GM12864 (cell line): ENCODE measurements around the gene PDE8B.

ENCODE experiments used
- DNase-seq: peaks from one replicate; pipeline ENCODE4 v3.0.0-alpha.2; 2011; ENCODE audit warnings: low read depth
- H3K4me3 ChIP-seq: 2 replicates; pipeline ENCODE4 v1.5.1; 2011; ENCODE audit warnings: mild to moderate bottlenecking, low read depth, low read length, control low read depth
- CTCF ChIP-seq: IDR thresholded peaks from 2 replicates; pipeline ENCODE4 v1.5.1; 2011; ENCODE audit warnings: low read depth, mild to moderate bottlenecking, moderate library complexity, low read length, control low read depth, inconsistent platforms; ENCODE audit errors: missing control alignments

Gene PDE8B

DNA sequence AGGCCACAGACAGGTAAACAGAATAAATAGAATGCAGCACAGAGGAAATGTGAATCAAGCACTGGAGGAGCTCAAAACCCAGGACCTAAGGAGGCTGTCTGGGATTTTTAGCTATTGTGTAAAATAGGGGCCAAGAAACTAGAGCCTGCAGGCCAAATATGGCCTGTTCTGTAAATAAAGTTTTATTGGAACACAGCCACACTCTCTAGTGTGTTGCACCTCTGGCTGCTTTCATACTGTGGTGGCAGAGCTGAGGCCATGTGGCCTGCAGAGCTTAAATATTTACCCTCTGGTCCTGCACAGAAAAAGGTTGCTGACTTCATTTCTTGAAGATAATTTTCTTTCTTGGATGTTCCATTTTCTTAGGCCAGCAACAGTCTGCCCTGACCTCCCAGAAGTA is 145.3 kb downstream of the PDE8B start:
- no peak overlapping the region for H3K4me3 ChIP-seq
- no peak for DNase-seq
- TF ChIP-seq CTCF = no peak

DNA sequence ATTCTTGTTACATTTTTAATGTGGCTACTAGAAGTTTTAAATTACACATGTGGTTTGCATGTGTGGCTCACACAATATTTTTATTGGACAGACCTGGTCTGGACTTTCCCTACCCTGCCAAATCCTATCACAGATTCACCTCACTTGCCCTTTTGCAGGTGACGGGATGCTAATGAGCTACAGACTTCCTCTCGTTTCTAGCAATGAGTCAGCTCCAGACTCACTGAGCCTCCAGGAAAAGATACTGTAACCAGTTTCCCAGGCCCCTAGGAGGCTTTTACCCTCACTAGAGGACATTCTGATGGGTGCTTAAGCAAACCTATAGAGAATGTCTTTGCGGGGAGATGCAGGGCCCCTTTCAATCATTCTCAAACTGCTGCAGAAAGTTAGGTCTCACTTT is 146.3 kb downstream of the PDE8B start:
- DNase-seq = peak; percentile 64
- TF ChIP-seq CTCF = no peak
- H3K4me3 ChIP-seq = no peak overlapping the region

GRCh38 chr5:77358255-77359205 is 148.1 kb downstream of the PDE8B start:
- H3K4me3 ChIP-seq = no peak overlapping the region
- no peak for TF ChIP-seq CTCF
- no peak for DNase-seq

- no peak overlapping the region for H3K4me3 ChIP-seq
- no peak for TF ChIP-seq CTCF
- no peak for DNase-seq
These were observed 148.8 kb downstream of the PDE8B start for GRCh38 chr5:77359231-77359630.

DNA sequence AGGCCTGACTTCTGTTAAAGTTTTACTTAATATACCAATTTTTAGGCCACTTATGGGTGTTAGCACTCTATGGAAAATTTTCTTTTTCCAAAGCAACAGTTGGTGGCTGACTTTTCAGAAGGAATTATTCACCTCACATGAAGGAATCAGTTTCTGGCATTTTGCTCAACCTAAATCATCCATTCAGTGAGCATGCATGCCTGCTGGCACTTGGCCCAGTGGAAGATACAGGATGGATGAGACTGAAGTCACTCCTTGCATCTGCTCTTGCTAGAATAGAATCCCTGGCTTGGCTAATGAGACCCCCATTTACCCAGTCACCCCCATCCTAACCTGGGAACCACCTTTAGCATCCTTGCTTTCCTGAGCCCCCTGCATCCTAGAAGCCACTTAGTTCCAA is 149.9 kb downstream of the PDE8B start:
- DNase-seq = no peak
- no peak overlapping the region for H3K4me3 ChIP-seq
- TF ChIP-seq CTCF = no peak

- TF ChIP-seq CTCF = no peak
- H3K4me3 ChIP-seq = no peak overlapping the region
- no peak for DNase-seq
These were observed 150.5 kb downstream of the PDE8B start for GRCh38 chr5:77360973-77361372.

- TF ChIP-seq CTCF = no peak
- DNase-seq = no peak
These were observed 156.4 kb downstream of the PDE8B start for GRCh38 chr5:77366717-77367500.

More at GRCh38 chr5:77366717-77367500, 156.4 kb downstream of the PDE8B start:
- H3K4me3 ChIP-seq = no peak overlapping the region
